ENCODE results near the gene GGA3.

GRCh38 chr17:75231071-75231470 lies 30.3 kb downstream of the GGA3 start:
- no peak for TF ChIP-seq CTCF (optimal IDR thresholded peaks at IDR 0.05 in 1 of 3, IDR thresholded peaks at IDR 0.05 in 1 of 3, conservative IDR thresholded peaks at IDR 0.05 in 1 of 3; ENCODE audit: extremely low read depth in 1 of 3, insufficient read depth in 2 of 3, low read length in 3 of 3)
- no peak for TF ChIP-seq EZH2 (IDR thresholded peaks at IDR 0.05; ENCODE audit: low read length)
